Measurements from ENCODE around the gene HNMT. TPM values are rescaled to one million over a fixed set of nuclear protein-coding genes. Genes with fewer than 3 reads are reported as not detected.

HNMT gene
- total RNA-seq, 2 experiments from 2014 or later, result 0.78 TPM; not detected in 1

DNA sequence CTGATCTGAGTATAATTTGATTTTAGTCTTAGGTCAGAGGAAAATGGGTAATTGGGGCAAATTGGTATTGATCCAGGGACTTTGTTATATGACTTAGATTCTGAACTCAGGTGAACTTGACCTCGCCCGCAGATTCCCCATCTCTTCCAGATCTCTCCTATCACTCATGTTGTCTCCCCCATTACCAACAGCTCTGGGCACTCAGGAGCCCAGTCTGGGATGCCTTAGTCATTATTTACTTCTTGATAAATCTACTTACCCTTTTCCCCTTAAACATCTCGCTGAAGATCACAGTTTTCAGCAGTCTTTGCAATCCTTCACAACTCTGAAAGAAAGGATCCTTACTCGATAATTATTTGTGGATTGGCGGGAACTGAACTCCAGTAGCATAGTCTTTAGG, 19.6 kb upstream of the HNMT start:
- no peak overlapping the region for H3K4me3 Mint-ChIP-seq
- no peaks in the 10 kb centered on the region for H3K36me3 ChIP-seq (ENCODE audit: insufficient read depth, low read length)
- DNase-seq (no peak), ATAC-seq (ENCODE audit: poor library complexity) (no peak)
- no peaks in the 10 kb centered on the region for H3K27me3 Mint-ChIP-seq
- H3K9me3 ChIP-seq (ENCODE audit: control insufficient read depth in 1 of 2, insufficient read depth in 1 of 2, low read length in 2 of 2), result no peaks in the 10 kb centered on the region
- H3K9me3 Mint-ChIP-seq, result no peaks in the 10 kb centered on the region
- CTCF ChIA-PET, result no interaction called here
- H3K4me3 ChIP-seq (ENCODE audit: low read length), result no peak overlapping the region
- no peaks in the 10 kb centered on the region for H3K4me1 Mint-ChIP-seq (ENCODE audit: low read depth)
- TF ChIP-seq, protein P1, sequence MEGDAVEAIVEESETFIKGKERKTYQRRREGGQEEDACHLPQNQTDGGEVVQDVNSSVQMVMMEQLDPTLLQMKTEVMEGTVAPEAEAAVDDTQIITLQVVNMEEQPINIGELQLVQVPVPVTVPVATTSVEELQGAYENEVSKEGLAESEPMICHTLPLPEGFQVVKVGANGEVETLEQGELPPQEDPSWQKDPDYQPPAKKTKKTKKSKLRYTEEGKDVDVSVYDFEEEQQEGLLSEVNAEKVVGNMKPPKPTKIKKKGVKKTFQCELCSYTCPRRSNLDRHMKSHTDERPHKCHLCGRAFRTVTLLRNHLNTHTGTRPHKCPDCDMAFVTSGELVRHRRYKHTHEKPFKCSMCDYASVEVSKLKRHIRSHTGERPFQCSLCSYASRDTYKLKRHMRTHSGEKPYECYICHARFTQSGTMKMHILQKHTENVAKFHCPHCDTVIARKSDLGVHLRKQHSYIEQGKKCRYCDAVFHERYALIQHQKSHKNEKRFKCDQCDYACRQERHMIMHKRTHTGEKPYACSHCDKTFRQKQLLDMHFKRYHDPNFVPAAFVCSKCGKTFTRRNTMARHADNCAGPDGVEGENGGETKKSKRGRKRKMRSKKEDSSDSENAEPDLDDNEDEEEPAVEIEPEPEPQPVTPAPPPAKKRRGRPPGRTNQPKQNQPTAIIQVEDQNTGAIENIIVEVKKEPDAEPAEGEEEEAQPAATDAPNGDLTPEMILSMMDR (IDR thresholded peaks at IDR 0.05), result no peak
- no peak overlapping the region for H3K27ac ChIP-seq (ENCODE audit: low read depth in 1 of 2, low read length in 2 of 2)
- intact Hi-C loops (cut with DNase I, micrococcal nuclease), result loop anchor here in 1 of 2 experiments (5.0 kb wide), 1 partner anchor 883 kb away; no protein-coding TSS in a partner anchor
- H3K4me1 ChIP-seq (ENCODE audit: insufficient read depth, low read length), result no peaks in the 10 kb centered on the region
- no peaks in the 10 kb centered on the region for H3K27me3 ChIP-seq (ENCODE audit: control insufficient read depth in 1 of 2, insufficient read depth in 2 of 2, low read length in 2 of 2)
- POLR2A ChIA-PET, result no interaction called here
- no peaks in the 10 kb centered on the region for H3K36me3 Mint-ChIP-seq (ENCODE audit: low read depth)
- H3K27ac Mint-ChIP-seq, result no peak overlapping the region

DNA sequence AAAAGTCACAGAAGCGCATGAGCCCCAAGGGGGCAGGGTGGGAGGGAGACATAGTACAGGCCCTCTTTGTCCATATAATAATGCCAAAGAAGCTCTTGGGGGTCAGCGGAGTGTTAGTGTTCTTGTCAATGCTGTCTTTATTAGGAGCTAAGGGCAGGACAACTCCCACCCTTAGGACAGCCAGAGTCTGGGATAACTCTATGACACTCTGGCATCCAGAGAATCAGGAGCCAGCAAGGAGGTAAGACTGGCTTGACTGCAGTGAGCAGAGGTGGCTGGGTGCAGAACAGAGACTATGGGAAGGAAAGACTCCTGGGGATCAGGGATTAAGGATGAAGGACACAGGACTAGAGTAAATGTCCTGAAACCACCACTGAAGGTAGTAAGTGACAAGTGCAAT, 19.0 kb upstream of the HNMT start:
- Histone ChIP-seq H3K9me3 (ENCODE audit: control insufficient read depth in 1 of 2, insufficient read depth in 1 of 2, low read length in 2 of 2) (no peaks in the 10 kb centered on the region), H3K4me3 (ENCODE audit: low read length) (no peak overlapping the region), H3K4me1 (ENCODE audit: insufficient read depth, low read length) (no peaks in the 10 kb centered on the region), H3K36me3 (ENCODE audit: insufficient read depth, low read length) (no peaks in the 10 kb centered on the region), H3K27me3 (ENCODE audit: control insufficient read depth in 1 of 2, insufficient read depth in 2 of 2, low read length in 2 of 2) (no peaks in the 10 kb centered on the region), H3K27ac (ENCODE audit: low read depth in 1 of 2, low read length in 2 of 2) (no peak overlapping the region)
- ChIA-PET CTCF (no interaction called here), POLR2A (no interaction called here)
- no peak for DNase-seq
- no peak for ATAC-seq (ENCODE audit: poor library complexity)
- H3K4me3 Mint-ChIP-seq, result no peak overlapping the region
- H3K27me3 Mint-ChIP-seq, result no peaks in the 10 kb centered on the region
- no peaks in the 10 kb centered on the region for H3K4me1 Mint-ChIP-seq (ENCODE audit: low read depth)
- no peak overlapping the region for H3K27ac Mint-ChIP-seq
- TF ChIP-seq, protein P1 (IDR thresholded peaks at IDR 0.05), result no peak
- intact Hi-C loops (cut with DNase I, micrococcal nuclease), result loop anchor here in 1 of 2 experiments (5.0 kb wide), 1 partner anchor 882 kb away; no protein-coding TSS in a partner anchor
- H3K36me3 Mint-ChIP-seq (ENCODE audit: low read depth), result no peaks in the 10 kb centered on the region
- no peaks in the 10 kb centered on the region for H3K9me3 Mint-ChIP-seq

DNA sequence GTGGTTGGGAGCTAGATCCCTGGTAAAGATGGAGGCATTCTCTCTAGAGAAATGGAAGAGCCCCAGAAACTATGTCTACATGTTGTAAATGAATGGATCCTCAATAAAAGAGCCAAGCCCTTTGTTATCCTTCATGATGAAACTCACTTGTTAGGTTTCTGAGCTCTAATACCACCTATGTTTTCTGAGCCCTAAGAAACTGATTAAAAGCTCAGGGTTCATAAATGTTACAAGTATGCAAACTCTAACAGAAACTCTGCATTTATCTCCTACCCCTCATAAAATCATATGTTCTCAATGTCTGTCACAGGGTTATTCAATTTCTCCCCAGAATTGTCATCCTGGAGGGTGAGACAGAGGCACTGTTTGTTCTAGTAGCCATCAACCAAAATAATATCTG, 18.0 kb upstream of the HNMT start:
- H3K27ac Mint-ChIP-seq, result no peak overlapping the region
- no peaks in the 10 kb centered on the region for H3K4me1 ChIP-seq (ENCODE audit: insufficient read depth, low read length)
- no peaks in the 10 kb centered on the region for H3K36me3 ChIP-seq (ENCODE audit: insufficient read depth, low read length)
- H3K27me3 ChIP-seq (ENCODE audit: control insufficient read depth in 1 of 2, insufficient read depth in 2 of 2, low read length in 2 of 2), result no peaks in the 10 kb centered on the region
- no peaks in the 10 kb centered on the region for H3K36me3 Mint-ChIP-seq (ENCODE audit: low read depth)
- no peaks in the 10 kb centered on the region for H3K4me1 Mint-ChIP-seq (ENCODE audit: low read depth)
- DNase-seq (no peak), ATAC-seq (ENCODE audit: poor library complexity) (no peak)
- H3K27ac ChIP-seq (ENCODE audit: low read depth in 1 of 2, low read length in 2 of 2), result no peak overlapping the region
- no peaks in the 10 kb centered on the region for H3K27me3 Mint-ChIP-seq
- no peak overlapping the region for H3K4me3 ChIP-seq (ENCODE audit: low read length)
- no peaks in the 10 kb centered on the region for H3K9me3 Mint-ChIP-seq
- TF ChIP-seq, protein P1 (IDR thresholded peaks at IDR 0.05), result no peak
- CTCF ChIA-PET, result no interaction called here
- H3K4me3 Mint-ChIP-seq, result no peak overlapping the region
- POLR2A ChIA-PET, result no interaction called here
- H3K9me3 ChIP-seq (ENCODE audit: control insufficient read depth in 1 of 2, insufficient read depth in 1 of 2, low read length in 2 of 2), result no peaks in the 10 kb centered on the region
- intact Hi-C loops (cut with DNase I, micrococcal nuclease), result loop anchor here in 1 of 2 experiments (5.0 kb wide), 1 partner anchor 881 kb away; no protein-coding TSS in a partner anchor
